Mucosa of stomach (tissue), 1 donor: Measurements from ENCODE around the gene EDA.

Experiments used
- H3K27me3 ChIP-seq: one replicate; pipeline ENCODE4 v1.7.0; 2013; ENCODE audit warnings: mild to moderate bottlenecking, low read length; ENCODE audit not compliant: control insufficient read depth, insufficient read depth
- H3K36me3 ChIP-seq: one replicate; pipeline ENCODE4 v1.7.0; 2013; ENCODE audit warnings: low read length; ENCODE audit not compliant: control insufficient read depth, insufficient read depth
- H3K4me1 ChIP-seq: one replicate; pipeline ENCODE4 v1.7.0; 2013; ENCODE audit warnings: mild to moderate bottlenecking, low read length; ENCODE audit not compliant: control insufficient read depth, insufficient read depth
- H3K4me3 ChIP-seq: one replicate; pipeline ENCODE4 v1.7.0; 2013; ENCODE audit warnings: low read length
- H3K9ac ChIP-seq: one replicate; pipeline ENCODE4 v1.7.0; 2013; ENCODE audit warnings: mild to moderate bottlenecking, low read length, moderate library complexity
- H3K9me3 ChIP-seq: one replicate; pipeline ENCODE4 v1.7.0; 2013; ENCODE audit warnings: mild to moderate bottlenecking, low read length, moderate library complexity; ENCODE audit not compliant: control insufficient read depth
- donor health status: Pancreatic carcinoma.

Gene EDA

GRCh38 chrX:69876221-69876620, 260.3 kb downstream of the EDA start:
- Histone ChIP-seq H3K9ac (no peak overlapping the region), H3K4me3 (no peak overlapping the region), H3K9me3 (no peaks in the 10 kb centered on the region), H3K27me3 (no peaks in the 10 kb centered on the region), H3K4me1 (no peaks in the 10 kb centered on the region), H3K36me3 (no peaks in the 10 kb centered on the region)

- H3K4me1 ChIP-seq: no peaks in the 10 kb centered on the region
- H3K4me3 ChIP-seq: no peak overlapping the region
- H3K27me3 ChIP-seq: no peaks in the 10 kb centered on the region
- no peaks in the 10 kb centered on the region for H3K36me3 ChIP-seq
- no peak overlapping the region for H3K9ac ChIP-seq
- no peaks in the 10 kb centered on the region for H3K9me3 ChIP-seq
Observed at GRCh38 chrX:69884210-69884609, 268.3 kb downstream of the EDA start.

GRCh38 chrX:69896046-69896445, 280.1 kb downstream of the EDA start:
- H3K4me1 ChIP-seq: no peaks in the 10 kb centered on the region
- no peak overlapping the region for H3K9ac ChIP-seq
- H3K36me3 ChIP-seq: no peaks in the 10 kb centered on the region
- no peaks in the 10 kb centered on the region for H3K27me3 ChIP-seq
- H3K4me3 ChIP-seq: no peak overlapping the region
- no peaks in the 10 kb centered on the region for H3K9me3 ChIP-seq

- Histone ChIP-seq H3K9ac (no peak overlapping the region), H3K36me3 (no peaks in the 10 kb centered on the region), H3K9me3 (no peaks in the 10 kb centered on the region), H3K4me3 (no peak overlapping the region), H3K27me3 (no peaks in the 10 kb centered on the region), H3K4me1 (no peaks in the 10 kb centered on the region)
Observed at GRCh38 chrX:69900491-69900890, 284.6 kb downstream of the EDA start.

- H3K36me3 ChIP-seq: no peaks in the 10 kb centered on the region
- no peak overlapping the region for H3K4me3 ChIP-seq
- no peaks in the 10 kb centered on the region for H3K9me3 ChIP-seq
- no peaks in the 10 kb centered on the region for H3K4me1 ChIP-seq
- no peak overlapping the region for H3K9ac ChIP-seq
- H3K27me3 ChIP-seq: no peaks in the 10 kb centered on the region
Observed at GRCh38 chrX:69906447-69906846, 290.5 kb downstream of the EDA start.

GRCh38 chrX:69914781-69915180, 298.9 kb downstream of the EDA start:
- no peaks in the 10 kb centered on the region for H3K4me1 ChIP-seq
- no peaks in the 10 kb centered on the region for H3K36me3 ChIP-seq
- H3K4me3 ChIP-seq: no peak overlapping the region
- no peaks in the 10 kb centered on the region for H3K27me3 ChIP-seq
- no peaks in the 10 kb centered on the region for H3K9me3 ChIP-seq
- no peak overlapping the region for H3K9ac ChIP-seq

- no peak overlapping the region for H3K9ac ChIP-seq
- H3K9me3 ChIP-seq: no peaks in the 10 kb centered on the region
- no peaks in the 10 kb centered on the region for H3K4me1 ChIP-seq
- H3K36me3 ChIP-seq: no peaks in the 10 kb centered on the region
- H3K4me3 ChIP-seq: no peak overlapping the region
- no peaks in the 10 kb centered on the region for H3K27me3 ChIP-seq
Observed at GRCh38 chrX:69919749-69920148, 303.8 kb downstream of the EDA start.

- Histone ChIP-seq H3K36me3 (no peaks in the 10 kb centered on the region), H3K4me1 (no peaks in the 10 kb centered on the region), H3K27me3 (no peaks in the 10 kb centered on the region), H3K4me3 (no peak overlapping the region), H3K9me3 (no peaks in the 10 kb centered on the region), H3K9ac (no peak overlapping the region)
Observed at GRCh38 chrX:69932323-69932722, 316.4 kb downstream of the EDA start.

GRCh38 chrX:69948276-69948797, 332.4 kb downstream of the EDA start:
- Histone ChIP-seq H3K27me3 (no peaks in the 10 kb centered on the region), H3K9ac (no peak overlapping the region), H3K4me3 (no peak overlapping the region), H3K9me3 (no peaks in the 10 kb centered on the region), H3K4me1 (no peaks in the 10 kb centered on the region), H3K36me3 (no peaks in the 10 kb centered on the region)

- Histone ChIP-seq H3K4me1 (no peaks in the 10 kb centered on the region), H3K36me3 (no peaks in the 10 kb centered on the region), H3K4me3 (no peak overlapping the region), H3K27me3 (no peaks in the 10 kb centered on the region), H3K9me3 (no peaks in the 10 kb centered on the region), H3K9ac (no peak overlapping the region)
Observed at GRCh38 chrX:69951753-69952152, 335.8 kb downstream of the EDA start.

- Histone ChIP-seq H3K4me1 (no peaks in the 10 kb centered on the region), H3K9ac (no peak overlapping the region), H3K36me3 (no peaks in the 10 kb centered on the region), H3K4me3 (no peak overlapping the region), H3K9me3 (no peaks in the 10 kb centered on the region), H3K27me3 (no peaks in the 10 kb centered on the region)
Observed at GRCh38 chrX:69959712-69960111, 343.8 kb downstream of the EDA start.

- Histone ChIP-seq H3K4me1 (no peaks in the 10 kb centered on the region), H3K9me3 (no peaks in the 10 kb centered on the region), H3K4me3 (no peak overlapping the region), H3K36me3 (no peaks in the 10 kb centered on the region), H3K27me3 (no peaks in the 10 kb centered on the region), H3K9ac (no peak overlapping the region)
Observed at GRCh38 chrX:69961365-69962072, 345.6 kb downstream of the EDA start.

GRCh38 chrX:69968950-69969349, 353.0 kb downstream of the EDA start:
- no peak overlapping the region for H3K9ac ChIP-seq
- H3K4me1 ChIP-seq: no peaks in the 10 kb centered on the region
- H3K4me3 ChIP-seq: no peak overlapping the region
- no peaks in the 10 kb centered on the region for H3K36me3 ChIP-seq
- no peaks in the 10 kb centered on the region for H3K9me3 ChIP-seq
- H3K27me3 ChIP-seq: no peaks in the 10 kb centered on the region
